Uterus (tissue), 2 donors: ENCODE measurements around the gene CPT2.
"Not testable (repeated sequence)": the region's sequence is repeated elsewhere in the genome, so short reads cannot be mapped to it uniquely, and the experiment has no call there.

Source experiments
- POLR2A ChIP-seq, 2 donors: fragments of 450-650 bp; IDR thresholded peaks; one replicate each; pipeline ENCODE4 v1.6.1; 2016; ENCODE audit warnings: antibody characterized with exemption in 2 of 2, mild to moderate bottlenecking in 1 of 2, moderate library complexity in 1 of 2
- TF ChIP-seq, protein P1 (sequence below), 4 experiments: fragments of 200-600 bp in 2 of 4; fragments of 450-650 bp in 2 of 4; sonication (generic) in 2 of 4; IDR thresholded peaks; one replicate each; pipeline ENCODE4 v1.5.1; 2016 to 2019; ENCODE audit warnings: antibody characterized with exemption in 4 of 4, mild to moderate bottlenecking in 2 of 4, moderate library complexity in 1 of 4

DNA sequence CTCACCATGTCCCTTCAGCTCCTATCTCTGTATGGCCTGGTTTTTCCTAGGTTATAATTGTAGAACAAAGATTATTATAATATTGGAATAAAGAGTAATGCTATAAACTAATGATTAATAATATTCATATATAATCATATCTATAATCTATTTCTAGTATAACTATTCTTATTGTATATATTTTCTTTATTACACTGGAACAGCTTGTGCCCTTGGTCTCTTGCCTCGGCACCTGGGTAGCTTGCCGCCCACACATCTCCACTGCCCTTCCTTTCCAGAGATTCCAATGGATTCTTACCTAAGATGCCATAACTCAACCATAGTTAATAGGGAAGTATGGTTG, 10.7 kb upstream of the CPT2 start:
- TF ChIP-seq, protein P1, sequence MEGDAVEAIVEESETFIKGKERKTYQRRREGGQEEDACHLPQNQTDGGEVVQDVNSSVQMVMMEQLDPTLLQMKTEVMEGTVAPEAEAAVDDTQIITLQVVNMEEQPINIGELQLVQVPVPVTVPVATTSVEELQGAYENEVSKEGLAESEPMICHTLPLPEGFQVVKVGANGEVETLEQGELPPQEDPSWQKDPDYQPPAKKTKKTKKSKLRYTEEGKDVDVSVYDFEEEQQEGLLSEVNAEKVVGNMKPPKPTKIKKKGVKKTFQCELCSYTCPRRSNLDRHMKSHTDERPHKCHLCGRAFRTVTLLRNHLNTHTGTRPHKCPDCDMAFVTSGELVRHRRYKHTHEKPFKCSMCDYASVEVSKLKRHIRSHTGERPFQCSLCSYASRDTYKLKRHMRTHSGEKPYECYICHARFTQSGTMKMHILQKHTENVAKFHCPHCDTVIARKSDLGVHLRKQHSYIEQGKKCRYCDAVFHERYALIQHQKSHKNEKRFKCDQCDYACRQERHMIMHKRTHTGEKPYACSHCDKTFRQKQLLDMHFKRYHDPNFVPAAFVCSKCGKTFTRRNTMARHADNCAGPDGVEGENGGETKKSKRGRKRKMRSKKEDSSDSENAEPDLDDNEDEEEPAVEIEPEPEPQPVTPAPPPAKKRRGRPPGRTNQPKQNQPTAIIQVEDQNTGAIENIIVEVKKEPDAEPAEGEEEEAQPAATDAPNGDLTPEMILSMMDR (IDR thresholded peaks at IDR 0.05), result not testable (repeated sequence)
- TF ChIP-seq POLR2A (IDR thresholded peaks at IDR 0.05), result not testable (repeated sequence)
